ENCODE results near the gene CHTF18. TPM values are rescaled to one million over a fixed set of nuclear protein-coding genes. Genes with fewer than 3 reads are reported as not detected.

CHTF18 gene
- total RNA-seq, 4 donors from 2014 or later = under 0.01 to 895 (median 31.1) TPM

DNA sequence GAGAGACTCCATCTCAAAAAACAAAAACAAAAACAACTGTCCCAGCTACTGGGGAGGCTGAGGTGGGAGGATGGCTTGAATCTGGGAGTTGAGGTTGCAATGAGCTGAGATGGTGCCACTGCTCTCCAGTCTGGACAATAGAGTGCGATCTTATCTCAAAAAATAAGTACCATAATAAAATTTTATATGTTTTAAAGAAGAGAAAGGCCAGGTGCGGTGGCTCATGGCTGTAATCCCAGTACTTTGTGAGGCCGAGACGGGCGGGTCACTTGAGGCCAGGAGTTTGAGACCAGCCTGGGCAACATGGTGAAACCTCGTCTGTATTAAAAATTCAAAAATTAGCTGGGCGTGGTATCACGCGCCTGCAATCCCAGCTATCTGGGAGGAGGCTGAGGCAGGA lies 11.6 kb upstream of the CHTF18 start:
- H3K36me3 ChIP-seq = no peaks in the 10 kb centered on the region
- H3K27ac ChIP-seq = no peak overlapping the region
- no peak overlapping the region for H3K4me3 ChIP-seq
- intact Hi-C loops (cut with DNase I; ENCODE audit: low total_unique reads) = no loop called here
- H3K4me1 ChIP-seq = no peaks in the 10 kb centered on the region
- no peak for DNase-seq
- no peak for TF ChIP-seq POLR2A (IDR thresholded peaks at IDR 0.05)
- TF ChIP-seq, protein P1, sequence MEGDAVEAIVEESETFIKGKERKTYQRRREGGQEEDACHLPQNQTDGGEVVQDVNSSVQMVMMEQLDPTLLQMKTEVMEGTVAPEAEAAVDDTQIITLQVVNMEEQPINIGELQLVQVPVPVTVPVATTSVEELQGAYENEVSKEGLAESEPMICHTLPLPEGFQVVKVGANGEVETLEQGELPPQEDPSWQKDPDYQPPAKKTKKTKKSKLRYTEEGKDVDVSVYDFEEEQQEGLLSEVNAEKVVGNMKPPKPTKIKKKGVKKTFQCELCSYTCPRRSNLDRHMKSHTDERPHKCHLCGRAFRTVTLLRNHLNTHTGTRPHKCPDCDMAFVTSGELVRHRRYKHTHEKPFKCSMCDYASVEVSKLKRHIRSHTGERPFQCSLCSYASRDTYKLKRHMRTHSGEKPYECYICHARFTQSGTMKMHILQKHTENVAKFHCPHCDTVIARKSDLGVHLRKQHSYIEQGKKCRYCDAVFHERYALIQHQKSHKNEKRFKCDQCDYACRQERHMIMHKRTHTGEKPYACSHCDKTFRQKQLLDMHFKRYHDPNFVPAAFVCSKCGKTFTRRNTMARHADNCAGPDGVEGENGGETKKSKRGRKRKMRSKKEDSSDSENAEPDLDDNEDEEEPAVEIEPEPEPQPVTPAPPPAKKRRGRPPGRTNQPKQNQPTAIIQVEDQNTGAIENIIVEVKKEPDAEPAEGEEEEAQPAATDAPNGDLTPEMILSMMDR (IDR thresholded peaks at IDR 0.05) = no peak
- H3K27me3 ChIP-seq = no peaks in the 10 kb centered on the region
- no peaks in the 10 kb centered on the region for H3K9me3 ChIP-seq

DNA sequence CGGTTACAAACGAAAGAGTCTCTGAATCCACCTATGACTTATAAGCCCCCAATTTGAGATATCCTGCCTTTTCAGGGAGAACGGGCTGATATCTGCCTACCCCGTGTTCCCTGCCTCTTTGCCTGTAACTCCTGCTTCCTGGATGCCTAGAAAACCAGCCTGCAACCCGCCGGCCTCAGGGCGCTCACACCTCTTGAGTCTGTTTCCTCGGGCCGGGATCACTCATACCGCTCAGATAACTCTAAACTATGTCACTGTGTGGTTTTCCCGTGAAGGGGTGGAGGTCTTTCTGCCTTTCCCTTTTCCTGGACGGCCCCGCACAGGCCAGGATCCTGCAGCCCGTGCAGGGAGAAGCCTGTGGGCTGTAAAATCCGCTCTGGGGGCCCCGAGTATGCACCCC lies 10.6 kb upstream of the CHTF18 start:
- H3K27me3 ChIP-seq = no peaks in the 10 kb centered on the region
- intact Hi-C loops (cut with DNase I; ENCODE audit: low total_unique reads) = no loop called here

DNA sequence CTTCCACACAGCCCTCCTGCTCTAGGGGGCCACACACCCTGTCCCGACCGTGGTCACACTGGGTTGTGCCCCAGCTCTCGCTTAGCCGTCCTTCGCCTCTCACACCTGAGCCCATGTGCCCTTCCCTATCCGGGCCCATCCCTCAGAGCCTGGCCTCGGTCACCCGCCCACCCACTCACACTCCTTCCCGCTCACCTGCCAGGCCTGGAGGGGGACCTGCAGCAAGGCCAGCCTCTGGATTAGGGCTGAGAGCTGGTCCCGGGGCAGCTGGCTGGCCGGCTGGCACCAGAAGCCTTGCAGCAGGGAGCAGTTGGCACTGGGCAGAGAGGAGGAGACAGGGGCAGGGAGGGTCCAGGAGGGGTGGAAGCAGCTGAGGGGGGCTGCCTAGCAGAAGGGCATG lies 10.0 kb upstream of the CHTF18 start:
- no peaks in the 10 kb centered on the region for H3K9me3 ChIP-seq
- TF ChIP-seq, protein P1 (IDR thresholded peaks at IDR 0.05) = no peak
- TF ChIP-seq POLR2A (IDR thresholded peaks at IDR 0.05) = no peak
- intact Hi-C loops (cut with DNase I; ENCODE audit: low total_unique reads) = no loop called here
- no peaks in the 10 kb centered on the region for H3K36me3 ChIP-seq
- DNase-seq = no peak
- H3K27ac ChIP-seq = no peak overlapping the region
- no peak overlapping the region for H3K4me3 ChIP-seq
- no peaks in the 10 kb centered on the region for H3K27me3 ChIP-seq
- H3K4me1 ChIP-seq = no peaks in the 10 kb centered on the region

More for the DNA sequence above, 10.6 kb upstream of the CHTF18 start:
- Histone ChIP-seq H3K9me3 (no peaks in the 10 kb centered on the region), H3K4me3 (no peak overlapping the region), H3K4me1 (no peaks in the 10 kb centered on the region), H3K27ac (no peak overlapping the region), H3K36me3 (no peaks in the 10 kb centered on the region)
- DNase-seq = no peak
- no peak for TF ChIP-seq POLR2A (IDR thresholded peaks at IDR 0.05)
- TF ChIP-seq, protein P1 (IDR thresholded peaks at IDR 0.05) = no peak

DNA sequence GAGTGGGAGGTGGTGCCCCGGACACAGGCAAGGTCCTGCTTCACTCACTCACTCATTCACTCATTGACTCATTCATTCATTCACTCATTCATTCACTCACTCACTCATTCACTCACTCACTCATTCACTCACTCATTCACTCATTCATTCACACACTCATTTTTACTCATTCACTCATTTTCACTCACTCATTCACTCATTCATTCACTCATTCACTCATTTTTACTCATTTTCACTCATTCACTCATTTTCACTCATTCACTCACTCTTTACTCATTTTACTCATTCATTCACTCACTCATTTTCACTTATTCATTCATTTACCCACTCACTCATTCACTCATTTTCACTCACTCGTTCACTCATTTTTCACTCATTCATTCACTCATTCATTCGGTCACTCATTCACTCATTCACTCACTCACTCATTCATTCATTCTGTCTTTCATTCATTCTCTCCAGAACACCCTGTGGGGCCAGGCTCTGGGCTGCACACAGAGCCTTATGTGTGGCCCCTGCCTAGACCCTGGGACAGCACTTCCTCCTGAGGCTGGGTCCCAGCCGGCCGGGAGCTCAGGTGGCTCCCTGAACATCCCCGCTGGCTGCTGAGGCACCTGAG lies 9.4 kb upstream of the CHTF18 start:
- no peaks in the 10 kb centered on the region for H3K36me3 ChIP-seq
- no peak overlapping the region for H3K27ac ChIP-seq
- no peak for DNase-seq
- no peak for TF ChIP-seq POLR2A (IDR thresholded peaks at IDR 0.05)
- TF ChIP-seq, protein P1 (IDR thresholded peaks at IDR 0.05) = no peak
- no peaks in the 10 kb centered on the region for H3K4me1 ChIP-seq
- no peaks in the 10 kb centered on the region for H3K9me3 ChIP-seq
- H3K27me3 ChIP-seq = no peaks in the 10 kb centered on the region
- intact Hi-C loops (cut with DNase I; ENCODE audit: low total_unique reads) = no loop called here
- no peak overlapping the region for H3K4me3 ChIP-seq

DNA sequence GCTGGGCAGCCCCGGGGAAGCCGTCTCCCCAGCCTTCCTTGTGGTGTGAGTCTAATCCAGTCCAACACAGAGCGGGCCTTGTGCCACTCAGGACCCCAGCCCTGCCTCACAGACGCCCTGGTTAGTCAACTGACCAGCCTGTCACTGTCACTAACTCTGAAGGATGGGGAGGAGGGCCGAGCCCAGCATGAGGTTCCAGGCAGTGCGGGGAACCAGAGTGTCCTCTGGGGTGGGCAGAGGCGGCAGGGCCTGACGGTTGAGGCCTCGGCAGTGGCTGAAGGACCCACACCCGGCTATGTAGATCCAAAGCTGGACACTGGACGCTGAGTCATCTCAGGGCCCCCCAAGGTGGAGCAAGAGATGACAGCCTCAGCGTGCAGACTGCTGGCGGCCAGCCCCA lies 8.9 kb upstream of the CHTF18 start:
- Histone ChIP-seq H3K27ac (no peak overlapping the region), H3K36me3 (no peaks in the 10 kb centered on the region), H3K4me3 (no peak overlapping the region), H3K4me1 (no peaks in the 10 kb centered on the region), H3K9me3 (no peaks in the 10 kb centered on the region), H3K27me3 (no peaks in the 10 kb centered on the region)
- TF ChIP-seq POLR2A (IDR thresholded peaks at IDR 0.05) = no peak
- no peak for DNase-seq
- intact Hi-C loops (cut with DNase I; ENCODE audit: low total_unique reads) = no loop called here

DNA sequence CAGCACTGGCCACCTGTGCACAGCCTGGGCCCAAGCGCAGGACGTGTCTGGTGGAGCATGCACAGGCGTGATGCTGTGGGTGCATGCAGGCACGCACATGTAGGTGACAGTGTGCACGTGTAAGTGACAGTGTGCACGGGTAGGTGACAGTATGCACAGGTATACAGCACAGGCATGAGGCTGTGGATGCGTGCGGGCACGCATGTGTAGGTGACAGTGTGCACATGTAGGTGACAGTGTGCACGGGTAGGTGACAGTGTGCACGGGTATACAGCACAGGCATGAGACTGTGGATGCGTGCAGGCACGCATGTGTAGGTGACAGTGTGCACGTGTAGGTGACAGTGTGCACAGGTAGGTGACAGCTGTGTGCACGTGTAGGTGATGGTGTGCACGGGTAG lies 8.1 kb upstream of the CHTF18 start:
- Histone ChIP-seq H3K9me3 (no peaks in the 10 kb centered on the region), H3K4me3 (no peak overlapping the region), H3K27me3 (no peaks in the 10 kb centered on the region), H3K36me3 (no peaks in the 10 kb centered on the region), H3K4me1 (no peaks in the 10 kb centered on the region), H3K27ac (no peak overlapping the region)
- no peak for TF ChIP-seq POLR2A (IDR thresholded peaks at IDR 0.05)
- TF ChIP-seq, protein P1 (IDR thresholded peaks at IDR 0.05) = no peak
- no peak for DNase-seq
- intact Hi-C loops (cut with DNase I; ENCODE audit: low total_unique reads) = no loop called here
